HG02623 (cell line): Measurements from ENCODE around the gene TANGO6.

Experiments
- ATAC-seq: cut with Tn5 transposase; IDR thresholded peaks from one replicate; pipeline ENCODE4 v1.9.1; 2021; ENCODE audit warnings: moderate library complexity; ENCODE audit not compliant: unreplicated experiment

Gene TANGO6

DNA sequence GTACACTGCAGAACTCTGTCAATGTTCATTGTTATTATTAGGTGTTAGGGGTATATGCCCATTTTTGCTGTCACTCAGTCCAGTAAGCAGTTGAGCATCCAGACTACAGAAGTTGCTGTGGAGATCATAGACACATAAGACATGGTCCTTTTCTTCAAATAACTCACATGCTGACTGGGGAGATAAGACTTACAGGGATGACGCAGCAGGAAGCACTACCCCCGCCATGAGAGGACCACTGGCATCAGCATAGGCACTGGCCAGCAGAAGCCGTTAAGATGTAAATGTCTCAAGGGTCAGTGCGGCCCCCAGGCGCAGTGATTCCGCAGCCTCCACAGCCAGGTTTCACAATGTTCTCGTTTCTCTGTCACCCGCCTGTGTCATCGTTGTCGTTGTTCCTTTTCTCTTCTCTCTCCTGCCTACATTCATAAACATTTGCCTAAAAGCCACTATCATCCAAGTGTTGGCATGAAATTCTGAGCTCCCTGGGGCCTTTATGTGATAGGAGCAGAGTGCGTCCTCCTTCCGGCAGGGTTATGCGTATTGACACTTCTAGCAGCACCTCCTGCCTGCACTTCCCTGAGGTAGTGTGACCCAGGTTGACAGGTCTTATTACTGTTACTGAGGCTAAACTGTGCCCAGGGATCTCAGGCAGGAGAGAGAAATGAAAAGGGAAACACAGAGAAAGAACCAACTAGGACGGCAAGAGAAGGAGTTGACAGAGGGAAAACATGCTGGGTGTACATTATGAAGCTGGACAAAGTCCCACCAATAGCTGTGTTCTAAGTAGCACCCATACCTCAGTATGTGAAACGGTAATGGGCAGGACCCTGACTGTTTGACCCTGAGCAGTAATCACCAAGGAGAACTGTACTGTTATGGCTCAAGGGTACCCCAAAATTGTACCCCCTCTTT lies 17.9 kb downstream of the TANGO6 start:
- ATAC-seq = no peak

DNA sequence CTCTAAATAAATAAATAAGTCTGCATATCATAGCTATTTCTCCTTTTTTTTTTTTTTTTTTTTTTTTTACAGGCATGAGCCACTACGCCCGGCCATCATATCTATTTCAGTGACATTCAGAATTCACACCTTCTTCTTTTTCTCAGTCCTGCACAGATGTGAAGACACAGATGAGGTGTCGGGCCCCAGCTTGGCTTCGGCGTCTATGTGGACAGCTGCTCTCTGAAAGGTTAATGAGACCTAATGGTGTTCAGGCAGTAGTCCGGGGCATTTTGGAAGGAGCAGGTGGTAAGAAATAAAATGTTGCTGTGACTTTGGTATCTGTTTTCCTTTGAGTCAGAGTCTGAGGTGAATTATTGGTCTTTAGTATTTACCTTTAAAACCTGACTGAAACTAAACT lies 23.6 kb downstream of the TANGO6 start:
- no peak for ATAC-seq

DNA sequence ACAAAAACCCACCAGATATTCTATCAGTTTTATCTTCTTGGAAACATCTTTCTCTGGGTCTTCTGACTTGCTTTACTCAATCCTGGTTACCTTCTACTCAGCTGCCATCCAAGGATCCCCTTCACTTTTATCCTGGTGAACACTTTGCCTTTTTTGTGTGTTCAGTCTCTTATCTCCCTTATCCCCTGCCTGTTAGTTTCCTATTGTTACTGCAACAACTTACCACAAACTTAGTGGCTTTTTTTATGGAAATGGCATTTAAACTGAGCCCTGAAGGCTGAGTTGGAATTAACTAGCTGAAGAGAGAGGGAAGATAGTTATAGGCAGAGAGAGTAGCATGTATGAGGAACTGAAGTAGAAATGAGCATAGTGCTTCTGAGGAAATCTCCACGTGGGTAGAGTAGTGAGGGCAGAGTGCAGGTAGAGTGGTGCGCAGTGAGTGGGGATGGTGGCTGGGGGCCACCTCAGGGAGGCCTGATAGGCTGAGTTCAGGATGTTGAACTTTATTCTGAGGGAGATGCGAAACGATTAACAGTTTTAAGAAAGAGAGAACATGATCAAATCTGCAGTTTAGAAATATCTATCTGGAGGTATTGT lies 26.3 kb downstream of the TANGO6 start:
- no peak for ATAC-seq

DNA sequence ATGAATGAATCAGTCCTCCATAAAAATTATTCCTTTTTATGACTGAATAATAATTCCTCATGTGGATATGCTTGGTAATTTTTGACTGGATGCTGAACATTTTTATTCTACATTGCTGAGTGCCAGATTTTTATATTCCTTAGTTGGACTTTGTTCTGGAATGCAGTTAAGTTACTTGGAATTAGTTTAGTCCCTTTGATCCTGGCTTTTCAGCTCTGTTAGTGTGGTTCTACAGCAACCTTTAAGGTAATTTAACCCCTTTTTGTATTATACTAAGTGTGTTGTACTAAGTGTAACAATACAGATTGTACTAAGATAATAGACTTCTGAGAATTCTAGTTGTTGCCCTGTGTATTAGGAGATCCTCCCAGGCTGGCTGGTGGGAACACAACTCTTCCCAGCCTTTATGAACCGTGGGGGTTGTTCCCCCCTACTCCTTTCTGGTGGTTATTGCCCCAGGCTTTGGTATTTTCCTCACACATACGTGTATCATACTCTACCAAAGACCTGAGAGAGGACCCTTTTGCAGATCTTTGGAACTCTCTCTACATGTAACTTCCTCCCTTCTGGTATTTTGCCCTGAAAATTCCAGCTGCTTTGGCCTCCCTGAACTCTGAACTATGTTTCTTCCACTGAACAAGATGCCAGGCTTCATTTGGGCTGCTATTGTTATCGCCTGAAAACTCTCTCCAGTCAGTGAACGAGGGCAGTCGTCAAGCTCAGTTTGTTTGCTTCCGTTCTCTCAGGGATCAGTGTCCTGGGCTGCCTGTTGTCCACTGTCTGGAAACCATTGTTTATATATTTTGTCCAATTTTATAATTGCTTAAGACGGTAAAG lies 30.5 kb downstream of the TANGO6 start:
- ATAC-seq = no peak

DNA sequence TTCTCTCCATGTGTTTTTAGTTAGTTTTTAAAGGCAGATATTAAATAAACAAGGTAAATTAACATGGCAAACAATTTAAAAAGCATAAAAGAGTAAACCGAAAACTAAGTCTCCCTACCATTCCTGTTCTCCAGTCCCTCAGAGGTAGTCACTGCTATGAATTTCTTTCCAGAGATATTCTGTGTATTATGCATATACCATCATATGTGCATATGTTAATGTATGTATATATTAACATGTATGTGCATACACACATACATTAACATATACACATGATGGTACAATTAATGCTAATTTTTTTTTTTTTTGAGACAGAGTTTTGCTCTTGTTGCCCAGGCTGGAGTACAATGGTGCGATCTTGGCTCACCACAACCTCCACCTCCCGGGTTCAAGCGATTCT lies 32.5 kb downstream of the TANGO6 start:
- no peak for ATAC-seq

DNA sequence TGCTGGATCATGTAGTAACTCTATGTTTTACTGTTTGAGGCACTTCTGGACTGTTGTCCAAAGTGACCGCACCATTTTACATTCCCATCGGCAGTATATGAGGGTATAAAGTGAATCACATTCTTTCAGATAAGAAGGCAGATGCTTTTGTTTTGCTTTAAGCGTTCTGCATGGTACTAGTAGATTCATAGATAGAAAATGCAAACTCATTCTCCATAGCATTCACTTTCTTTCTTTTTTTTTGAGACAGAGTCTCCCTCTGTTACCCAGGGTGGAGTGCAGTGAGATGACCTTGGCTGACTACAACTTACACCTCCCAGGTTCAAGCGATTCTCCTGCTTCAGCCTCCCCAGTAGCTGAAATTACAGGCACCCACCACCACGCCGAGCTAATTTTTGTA lies 40.4 kb downstream of the TANGO6 start:
- ATAC-seq = no peak

DNA sequence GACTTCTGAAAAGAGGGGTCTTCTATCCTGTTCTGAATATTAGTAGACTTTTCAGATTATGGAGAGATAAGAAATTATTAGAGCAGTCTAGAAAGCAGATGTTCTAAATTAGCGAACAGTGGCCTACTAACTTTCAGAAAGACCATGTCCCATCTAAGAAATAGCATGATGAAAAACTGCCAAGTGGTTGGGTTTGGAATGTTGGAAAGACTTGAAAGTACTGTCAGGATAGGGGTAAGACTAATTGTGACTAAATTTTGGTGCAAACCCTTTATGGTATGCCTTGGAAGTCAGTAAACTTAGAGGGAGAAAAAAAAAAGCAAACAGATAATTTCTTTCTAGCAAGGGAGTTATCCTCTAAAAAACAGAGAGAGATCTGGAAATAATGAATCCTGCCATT lies 41.1 kb downstream of the TANGO6 start:
- ATAC-seq = no peak

DNA sequence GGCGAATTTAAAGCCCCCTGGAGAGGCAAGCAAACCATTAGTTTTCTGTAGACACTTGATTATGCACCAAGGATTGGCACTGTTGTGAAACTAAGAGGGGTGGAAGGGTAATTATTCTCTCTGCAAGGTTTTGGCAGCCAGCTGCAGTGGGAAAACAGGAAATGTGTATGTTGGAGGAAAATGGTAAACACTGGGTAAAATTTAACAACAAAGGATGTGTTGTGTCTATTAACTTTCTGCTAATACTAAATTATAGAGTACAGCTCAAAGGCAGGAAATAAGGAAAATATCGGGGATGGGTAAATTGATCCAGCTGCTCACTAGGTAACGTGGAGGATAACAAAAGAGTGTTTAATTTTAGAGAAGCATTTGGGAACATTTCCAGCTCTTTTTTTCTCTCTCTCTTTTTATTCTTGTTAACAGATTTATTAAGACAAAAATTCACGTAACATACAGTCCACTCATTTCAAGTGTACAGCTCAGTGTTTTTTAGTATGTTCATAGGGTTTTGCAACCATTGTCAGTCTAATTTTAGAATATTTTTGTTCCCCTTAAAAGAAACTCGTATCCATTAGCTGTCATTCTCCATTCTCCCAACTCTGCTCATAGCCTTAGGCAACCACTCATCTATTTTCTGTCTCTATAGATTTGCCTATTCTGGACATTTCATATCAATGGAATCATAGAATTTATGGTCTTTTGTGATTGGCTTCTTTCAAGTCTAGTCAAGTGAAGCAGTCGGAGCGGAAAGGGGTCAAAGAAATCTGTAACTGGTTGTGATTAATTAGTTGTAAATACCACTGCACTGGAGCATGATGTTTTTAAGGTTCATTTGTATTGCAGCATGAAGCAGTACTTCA lies 41.8 kb downstream of the TANGO6 start:
- no peak for ATAC-seq

DNA sequence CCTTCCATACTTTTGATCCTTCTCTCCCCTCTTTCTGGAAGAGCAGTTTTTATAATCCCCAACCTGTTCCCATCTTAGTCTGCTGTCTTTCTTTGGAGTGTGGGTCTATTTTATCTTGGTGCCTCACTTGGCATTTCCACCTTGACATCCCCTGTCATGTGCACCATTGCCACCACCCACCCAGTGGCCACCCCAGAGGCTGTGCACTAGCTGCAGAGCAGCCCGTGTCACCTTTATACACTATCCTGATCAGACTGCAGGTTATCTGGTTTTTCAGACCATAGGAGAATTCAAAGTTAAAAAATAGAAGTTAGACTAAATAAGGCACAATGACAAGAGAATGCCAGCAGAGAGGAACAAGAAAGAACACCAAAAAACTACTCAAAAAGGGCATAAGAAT lies 43.8 kb downstream of the TANGO6 start:
- ATAC-seq = no peak

DNA sequence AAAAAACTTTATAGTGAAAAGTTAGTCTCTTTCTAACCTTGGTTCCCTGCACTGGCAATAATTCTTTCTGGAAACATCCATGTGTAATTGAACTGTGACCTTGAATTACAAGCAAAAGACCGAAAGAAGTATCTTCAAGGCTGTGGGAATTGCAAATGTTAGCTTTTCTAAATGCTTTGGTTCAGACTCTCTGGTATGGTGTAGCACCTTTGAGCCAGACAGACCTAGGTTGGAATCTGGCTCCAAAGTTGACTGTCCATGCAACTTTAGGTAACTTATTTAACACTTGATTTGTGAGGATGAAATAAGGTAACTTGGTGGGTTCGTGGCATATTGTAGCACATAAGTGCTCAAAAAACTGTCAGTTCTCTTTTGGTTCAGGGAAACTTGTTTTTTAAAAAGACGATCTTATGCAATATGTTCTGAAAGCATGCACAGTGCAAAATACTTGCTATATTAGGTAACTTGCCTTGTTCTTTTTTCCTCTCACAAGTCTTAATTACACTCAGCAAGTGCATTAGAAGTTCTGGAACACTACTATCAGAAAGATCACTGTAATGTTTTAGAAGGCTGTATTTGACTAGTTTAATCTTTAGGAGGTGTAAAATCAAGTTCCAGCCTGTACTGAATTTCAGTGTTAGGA lies 46.3 kb downstream of the TANGO6 start:
- no peak for ATAC-seq

DNA sequence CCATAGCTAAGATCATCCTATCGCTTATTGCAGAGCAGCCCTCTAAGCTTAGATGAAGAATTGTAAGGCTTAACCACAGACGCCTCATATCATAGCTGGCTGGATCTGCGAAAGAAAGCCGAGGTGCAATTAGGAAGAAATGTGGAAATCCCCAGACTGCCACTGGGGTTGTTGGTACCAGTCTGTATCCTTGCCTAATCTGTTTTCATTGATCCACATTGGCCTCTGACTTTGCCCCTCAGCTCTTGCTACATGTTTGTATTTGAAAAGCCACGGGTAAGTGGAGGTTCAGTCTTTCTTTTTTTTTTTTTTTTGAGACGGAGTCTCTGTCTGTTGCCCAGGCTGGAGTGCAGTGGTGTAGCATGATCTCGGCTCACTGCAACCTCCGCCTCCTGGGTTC lies 48.9 kb downstream of the TANGO6 start:
- no peak for ATAC-seq

DNA sequence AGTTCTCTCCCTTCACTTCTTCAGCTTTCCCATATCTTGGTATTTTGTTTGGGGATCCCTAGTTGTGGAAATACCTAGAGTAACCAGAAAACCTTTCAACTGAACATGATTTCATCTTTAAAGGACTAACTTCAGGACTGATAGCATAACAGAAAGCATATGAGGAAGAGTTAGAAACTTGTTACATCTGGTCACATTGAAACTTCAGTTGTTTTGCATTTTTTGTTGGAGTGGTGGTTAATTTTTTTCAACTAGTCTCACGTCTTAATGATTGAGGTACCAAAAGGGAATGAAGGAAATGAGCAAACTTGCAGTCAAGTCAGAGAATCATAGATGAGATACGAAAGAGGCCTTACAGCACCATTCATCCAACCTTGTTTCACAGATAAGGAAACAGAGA lies 49.6 kb downstream of the TANGO6 start:
- ATAC-seq = no peak

DNA sequence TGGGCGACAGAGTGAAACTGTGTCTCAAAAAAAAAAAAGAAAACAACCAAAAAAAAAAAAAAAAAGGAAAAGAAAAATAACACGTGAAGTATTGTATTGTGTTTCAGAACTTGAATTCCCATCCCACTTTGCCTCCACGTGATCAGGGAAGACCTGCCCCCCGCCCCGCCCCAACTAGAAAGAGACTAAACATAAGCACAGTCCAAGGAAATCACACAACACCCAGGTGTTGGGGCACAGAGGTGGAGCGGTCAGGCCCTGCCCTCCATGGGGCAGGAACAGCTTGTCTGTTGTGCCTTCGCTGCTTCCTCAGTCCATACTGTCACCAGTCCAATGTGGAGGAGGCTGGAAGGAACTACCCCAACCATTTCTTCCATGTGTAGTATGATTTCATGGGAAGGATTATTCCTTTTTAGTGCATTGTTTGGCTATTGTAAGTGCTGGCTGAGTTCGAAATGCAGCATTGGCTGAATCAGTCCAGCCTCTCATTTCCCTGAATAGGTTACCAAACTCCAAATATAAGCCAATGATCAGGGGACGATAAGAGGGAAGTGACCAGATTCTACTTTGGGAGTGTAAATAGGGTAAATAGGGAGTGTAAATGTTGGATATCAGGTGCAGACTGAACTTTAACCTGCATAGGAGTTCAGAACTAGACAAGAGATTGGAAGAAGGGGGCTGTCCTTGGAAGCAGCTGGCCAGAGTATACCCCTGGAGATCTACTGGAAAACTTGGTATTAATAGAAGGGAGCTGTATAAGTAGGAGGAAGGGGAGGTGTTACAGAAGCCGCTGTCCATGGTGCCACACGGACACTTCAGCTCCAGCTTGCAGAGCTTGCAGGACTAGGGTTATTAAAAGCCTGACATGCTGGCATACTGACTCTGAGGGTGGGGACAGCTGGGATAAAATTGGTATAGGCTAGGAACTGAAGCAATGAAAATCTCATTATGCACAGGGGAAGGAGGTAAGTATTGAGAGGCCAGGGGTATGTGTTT lies 50.7 kb downstream of the TANGO6 start:
- no peak for ATAC-seq

DNA sequence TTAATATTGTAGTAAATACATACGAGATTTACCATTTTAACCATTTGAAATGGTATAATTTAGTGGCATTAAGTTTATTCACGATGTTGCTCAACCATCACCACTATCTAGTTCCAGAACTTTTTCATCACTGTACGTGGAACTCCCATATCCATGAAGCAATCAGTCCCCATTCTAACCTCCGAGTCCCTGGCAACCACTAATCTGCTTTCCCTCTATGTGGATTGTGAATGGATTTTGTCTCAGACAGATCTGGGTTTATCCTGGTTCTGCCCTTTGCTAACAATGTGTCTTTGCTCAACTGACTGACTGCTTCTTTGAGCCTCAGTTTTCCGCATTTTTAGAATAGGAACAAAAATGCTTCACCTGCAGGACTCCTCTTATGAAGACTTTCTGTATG lies 51.4 kb downstream of the TANGO6 start:
- no peak for ATAC-seq

DNA sequence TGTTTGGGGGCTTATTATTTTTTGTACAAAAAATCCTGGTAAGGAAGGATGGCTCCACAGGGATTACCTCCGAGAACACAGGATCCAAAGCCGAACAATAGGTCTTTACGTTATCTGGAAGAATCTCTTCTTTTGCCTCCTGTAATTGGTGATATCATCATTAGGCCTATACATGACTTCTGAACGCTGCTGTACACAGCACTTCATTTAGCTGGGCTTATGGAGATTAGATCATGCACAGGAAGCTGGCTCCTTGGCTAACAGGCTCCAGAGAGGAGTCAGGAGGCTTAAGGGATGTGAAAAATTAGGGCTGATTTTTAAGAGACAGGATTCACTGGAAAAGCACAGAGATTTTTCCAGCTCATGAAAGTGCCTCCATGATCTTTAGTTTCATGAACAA lies 54.7 kb downstream of the TANGO6 start:
- ATAC-seq = no peak

DNA sequence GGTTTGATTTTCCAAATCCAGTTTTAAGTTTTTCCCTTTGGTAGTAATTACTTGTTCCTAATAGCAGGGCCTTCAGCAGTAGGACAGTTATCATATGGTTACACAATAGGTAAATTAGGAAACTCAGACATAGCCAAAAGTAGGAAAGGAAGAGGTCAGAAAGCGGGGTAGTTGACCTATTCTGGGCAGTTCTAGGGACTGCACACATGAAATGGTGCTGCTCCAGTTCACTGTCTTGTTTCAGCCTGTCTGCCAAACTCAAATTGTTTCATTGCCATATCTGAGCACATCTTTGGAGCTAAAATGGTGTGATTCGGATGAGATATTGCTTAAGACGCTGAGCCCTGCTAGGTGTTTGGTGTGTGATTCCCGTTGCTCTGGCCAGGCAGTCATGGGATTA lies 56.7 kb downstream of the TANGO6 start:
- no peak for ATAC-seq

DNA sequence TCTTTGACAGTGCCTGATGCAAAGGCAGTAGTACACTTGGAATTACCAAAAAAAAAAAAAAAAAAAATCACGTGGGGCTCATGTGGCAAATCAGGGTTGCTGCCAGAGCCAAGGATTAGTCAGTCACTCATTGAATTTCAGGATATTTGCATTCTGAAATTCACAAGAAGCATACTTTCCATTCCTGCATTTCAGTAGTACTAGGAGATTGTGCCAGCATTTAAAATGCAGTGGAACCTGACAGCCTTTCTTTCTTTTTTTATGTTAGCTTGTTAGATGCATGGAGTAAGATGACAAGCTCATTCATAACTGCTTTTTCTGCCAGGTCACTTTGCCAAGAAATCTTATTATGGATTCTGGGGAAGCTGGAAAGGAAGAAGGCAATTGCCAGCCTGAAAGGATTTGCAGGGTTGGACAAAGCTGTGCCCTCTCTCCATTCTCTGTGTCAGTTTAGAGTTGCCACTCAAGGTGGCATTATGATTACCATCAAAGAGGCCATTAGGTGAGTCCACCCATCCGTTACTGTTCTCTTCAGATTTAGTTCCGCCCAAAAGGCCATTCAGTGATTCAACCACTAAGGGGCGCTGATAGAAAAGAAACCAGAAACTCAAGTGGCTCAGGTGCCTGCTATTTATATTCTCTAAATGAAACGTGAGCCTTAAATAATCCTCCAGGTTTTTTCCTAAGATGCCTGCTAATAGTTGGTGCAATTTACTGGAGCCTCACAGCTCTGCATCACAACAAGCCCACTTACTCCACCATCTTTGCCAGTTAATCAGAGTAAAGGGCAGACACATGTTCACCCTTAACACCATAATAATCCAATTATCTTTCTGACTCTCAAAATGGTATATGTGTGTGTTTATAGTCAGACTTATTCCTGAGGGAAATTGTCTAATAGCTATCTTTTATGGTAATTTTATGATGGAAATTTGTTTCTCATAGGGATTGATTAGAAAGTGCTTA lies 59.0 kb downstream of the TANGO6 start:
- no peak for ATAC-seq

DNA sequence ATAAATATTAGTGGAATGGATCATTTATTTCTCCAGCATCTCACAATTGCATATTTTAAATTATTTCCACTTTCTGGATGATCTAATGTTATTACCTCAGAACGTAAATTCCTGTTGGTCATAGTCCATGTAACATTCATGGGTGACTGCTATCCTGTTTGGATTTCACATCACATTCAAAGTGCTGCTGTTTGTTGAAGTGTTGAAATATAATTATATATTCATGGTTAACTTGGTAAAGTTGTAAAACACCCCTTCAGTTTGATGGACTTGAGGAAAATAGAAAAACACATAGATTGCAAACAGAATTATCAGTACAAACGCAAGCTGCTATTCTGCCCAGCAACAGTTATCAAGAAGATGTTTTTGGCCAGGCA lies 59.6 kb downstream of the TANGO6 start:
- no peak for ATAC-seq
